Uterus (tissue), 2 donors: ENCODE data around the gene STS.

Experiments used
- CTCF ChIP-seq, 4 experiments: fragments of 200-600 bp in 2 of 4; fragments of 450-650 bp in 2 of 4; sonication (generic) in 2 of 4; IDR thresholded peaks; one replicate each; pipeline ENCODE4 v1.5.1; 2016 to 2019; ENCODE audit warnings: antibody characterized with exemption in 4 of 4, mild to moderate bottlenecking in 2 of 4, moderate library complexity in 1 of 4
- POLR2A ChIP-seq, 2 donors: fragments of 450-650 bp; IDR thresholded peaks; one replicate each; pipeline ENCODE4 v1.6.1; 2016; ENCODE audit warnings: antibody characterized with exemption in 2 of 2, mild to moderate bottlenecking in 1 of 2, moderate library complexity in 1 of 2

DNA sequence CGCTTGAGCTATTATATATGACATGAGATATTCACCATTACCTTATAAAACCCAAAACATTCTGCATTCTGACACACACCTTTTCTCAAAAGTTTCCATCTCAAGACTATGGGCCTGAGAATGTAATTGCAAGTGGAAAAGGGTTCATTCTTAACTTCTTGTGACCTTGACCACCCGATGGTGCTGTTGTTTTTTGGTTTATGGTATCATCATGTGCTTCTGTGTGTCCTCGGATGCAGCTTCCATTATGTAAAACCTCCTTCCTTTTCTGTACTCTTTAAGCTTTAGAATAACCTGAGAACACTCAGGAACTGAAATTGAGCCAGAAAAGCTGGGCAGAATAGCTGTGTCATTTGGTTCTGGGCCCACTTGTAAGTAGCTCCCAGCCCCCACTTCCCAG, 16.7 kb downstream of the STS start:
- TF ChIP-seq CTCF (IDR thresholded peaks at IDR 0.05) = no peak
- TF ChIP-seq POLR2A (IDR thresholded peaks at IDR 0.05) = no peak
